GM19324 (cell line): ENCODE data around the gene SLC13A2.
"Not testable (repeated sequence)": the region's sequence is repeated elsewhere in the genome, so short reads cannot be mapped to it uniquely, and the experiment has no call there.

ENCODE experiments used
- ATAC-seq: cut with Tn5 transposase; IDR thresholded peaks from one replicate; pipeline ENCODE4 v1.9.1; 2021; ENCODE audit warnings: mild to moderate bottlenecking, moderate library complexity; ENCODE audit not compliant: unreplicated experiment, low FRiP score

Gene SLC13A2

GRCh38 chr17:28509789-28510188 is 36.3 kb downstream of the SLC13A2 start:
- no peak for ATAC-seq

- ATAC-seq, result no peak
Measured at GRCh38 chr17:28511858-28512461, 38.5 kb downstream of the SLC13A2 start.

GRCh38 chr17:28513476-28513875 is 40.0 kb downstream of the SLC13A2 start:
- no peak for ATAC-seq

GRCh38 chr17:28514561-28515002 is 41.1 kb downstream of the SLC13A2 start:
- ATAC-seq, result no peak

GRCh38 chr17:28515518-28515917 is 42.1 kb downstream of the SLC13A2 start:
- no peak for ATAC-seq

GRCh38 chr17:28518132-28518531 is 44.7 kb downstream of the SLC13A2 start:
- ATAC-seq, result no peak

- ATAC-seq, result no peak
Measured at GRCh38 chr17:28518578-28518977, 45.1 kb downstream of the SLC13A2 start.

GRCh38 chr17:28519236-28519635 is 45.8 kb downstream of the SLC13A2 start:
- no peak for ATAC-seq

GRCh38 chr17:28520687-28521086 is 47.2 kb downstream of the SLC13A2 start:
- ATAC-seq, result no peak

- no peak for ATAC-seq
Measured at GRCh38 chr17:28521311-28522085, 48.1 kb downstream of the SLC13A2 start.

GRCh38 chr17:28522281-28522680 is 48.8 kb downstream of the SLC13A2 start:
- ATAC-seq, result not testable (repeated sequence)

GRCh38 chr17:28523186-28523585 is 49.7 kb downstream of the SLC13A2 start:
- no peak for ATAC-seq

- no peak for ATAC-seq
Measured at GRCh38 chr17:28523876-28524275, 50.4 kb downstream of the SLC13A2 start.

- no peak for ATAC-seq
Measured at GRCh38 chr17:28524476-28525424, 51.3 kb downstream of the SLC13A2 start.

- no peak for ATAC-seq
Measured at GRCh38 chr17:28526381-28526780, 52.9 kb downstream of the SLC13A2 start.

GRCh38 chr17:28527181-28527681 is 53.8 kb downstream of the SLC13A2 start:
- no peak for ATAC-seq

- ATAC-seq, result no peak
Measured at GRCh38 chr17:28527859-28528258, 54.4 kb downstream of the SLC13A2 start.

- ATAC-seq, result no peak
Measured at GRCh38 chr17:28528327-28529012, 55.0 kb downstream of the SLC13A2 start.

- ATAC-seq, result no peak
Measured at GRCh38 chr17:28529013-28529400, 55.6 kb downstream of the SLC13A2 start.

GRCh38 chr17:28530250-28530649 is 56.8 kb downstream of the SLC13A2 start:
- ATAC-seq, result no peak
